Vagina (tissue), 2 donors: ENCODE measurements around the gene CRNKL1. TPM values are rescaled to one million over a fixed set of nuclear protein-coding genes. Genes with fewer than 3 reads are reported as not detected.

Experiments used
- DNase-seq, 2 donors: peaks; one replicate each; pipeline ENCODE4 v3.0.0-alpha.2; 2017; ENCODE audit errors: extremely low spot score in 2 of 2
- H3K27ac ChIP-seq: fragments of 200-600 bp; sonication (generic); one replicate; pipeline ENCODE4 v1.5.1; 2019
- H3K27me3 ChIP-seq: fragments of 200-600 bp; sonication (generic); one replicate; pipeline ENCODE4 v1.5.1; 2019
- H3K36me3 ChIP-seq, 2 donors: fragments of 200-600 bp; sonication (generic); one replicate each; pipeline ENCODE4 v1.5.1; 2017 to 2019
- H3K4me1 ChIP-seq: fragments of 200-600 bp; sonication (generic); one replicate; pipeline ENCODE4 v1.5.1; 2019
- H3K4me3 ChIP-seq, 2 donors: fragments of 200-600 bp; sonication (generic); 1 replicate in 1 of 2; 2 replicates in 1 of 2; pipeline ENCODE4 v1.5.1; 2016 to 2019
- H3K9me3 ChIP-seq: fragments of 200-600 bp; sonication (generic); one replicate; pipeline ENCODE4 v1.5.1; 2019
- CTCF ChIP-seq, 3 experiments: fragments of 450-650 bp in 2 of 3; fragments of 200-600 bp in 1 of 3; sonication (generic) in 1 of 3; IDR thresholded peaks; one replicate each; pipeline ENCODE4 v1.5.1; 2017 to 2019; ENCODE audit warnings: antibody characterized with exemption in 3 of 3, mild to moderate bottlenecking in 2 of 3, moderate library complexity in 2 of 3
- POLR2A ChIP-seq, 2 donors: fragments of 450-650 bp; IDR thresholded peaks; one replicate each; pipeline ENCODE4 v1.6.1; 2017; ENCODE audit warnings: antibody characterized with exemption in 2 of 2, mild to moderate bottlenecking in 2 of 2, moderate library complexity in 2 of 2
- POLR2AphosphoS5 ChIP-seq, 2 donors: sonication (generic); formaldehyde crosslinking; IDR thresholded peaks; one replicate each; pipeline ENCODE4 v1.9.0; 2017; ENCODE audit warnings: antibody characterized with exemption in 2 of 2, mild to moderate bottlenecking in 2 of 2, low read depth in 1 of 2; ENCODE audit not compliant: insufficient read depth in 1 of 2
- intact Hi-C: fragments of 100-400 bp; cut with DNase I; formaldehyde crosslinking; loops from one replicate; pipeline ENCODE4 v1.15.1; 2023
- total RNA-seq: library from RNA; depleted of rRNA; stranded (reverse); fragments of >200 nt; gene quantifications from one replicate; pipeline ENCODE4 v1.2.3, GENCODE V29; 2016

The CRNKL1 gene
- total RNA-seq, 1 donor from 2014 or later, result 15.2 TPM

GRCh38 chr20:20076297-20077065 is 24.2 kb upstream of the CRNKL1 start:
- Histone ChIP-seq H3K27me3 (no peaks in the 10 kb centered on the region), H3K4me3 (no peak overlapping the region), H3K4me1 (no peaks in the 10 kb centered on the region), H3K9me3 (no peaks in the 10 kb centered on the region), H3K27ac (no peak overlapping the region), H3K36me3 (no peaks in the 10 kb centered on the region)
- intact Hi-C loops, result no loop called here
- TF ChIP-seq POLR2A (IDR thresholded peaks at IDR 0.05) (no peak), CTCF (IDR thresholded peaks at IDR 0.05) (no peak)
- no peak for DNase-seq

- H3K27ac ChIP-seq, result no peak overlapping the region
- H3K4me3 ChIP-seq, result no peak overlapping the region
- no peaks in the 10 kb centered on the region for H3K4me1 ChIP-seq
- DNase-seq, result no peak
- intact Hi-C loops, result no loop called here
- no peaks in the 10 kb centered on the region for H3K36me3 ChIP-seq
- no peaks in the 10 kb centered on the region for H3K9me3 ChIP-seq
- no peaks in the 10 kb centered on the region for H3K27me3 ChIP-seq
- TF ChIP-seq POLR2AphosphoS5 (IDR thresholded peaks at IDR 0.05; ENCODE audit: insufficient read depth in 1 of 2, low read depth in 1 of 2) (no peak), CTCF (IDR thresholded peaks at IDR 0.05) (no peak), POLR2A (IDR thresholded peaks at IDR 0.05) (no peak)
These were observed 22.8 kb upstream of the CRNKL1 start for GRCh38 chr20:20075032-20075431.

GRCh38 chr20:20073801-20074371 is 21.6 kb upstream of the CRNKL1 start:
- H3K4me1 ChIP-seq, result no peaks in the 10 kb centered on the region
- no peaks in the 10 kb centered on the region for H3K27me3 ChIP-seq
- no peak for TF ChIP-seq POLR2AphosphoS5 (IDR thresholded peaks at IDR 0.05; ENCODE audit: insufficient read depth in 1 of 2, low read depth in 1 of 2)
- no peak for TF ChIP-seq CTCF (IDR thresholded peaks at IDR 0.05)
- no peak for TF ChIP-seq POLR2A (IDR thresholded peaks at IDR 0.05)
- DNase-seq, result no peak
- no peaks in the 10 kb centered on the region for H3K9me3 ChIP-seq
- no peaks in the 10 kb centered on the region for H3K36me3 ChIP-seq
- no peak overlapping the region for H3K27ac ChIP-seq
- intact Hi-C loops, result no loop called here
- no peak overlapping the region for H3K4me3 ChIP-seq

- H3K27me3 ChIP-seq, result no peaks in the 10 kb centered on the region
- intact Hi-C loops, result no loop called here
- no peak for TF ChIP-seq POLR2A (IDR thresholded peaks at IDR 0.05)
- no peak for TF ChIP-seq POLR2AphosphoS5 (IDR thresholded peaks at IDR 0.05; ENCODE audit: insufficient read depth in 1 of 2, low read depth in 1 of 2)
- TF ChIP-seq CTCF (IDR thresholded peaks at IDR 0.05), result no peak
- no peak for DNase-seq
- H3K27ac ChIP-seq, result no peak overlapping the region
- no peaks in the 10 kb centered on the region for H3K4me1 ChIP-seq
- no peaks in the 10 kb centered on the region for H3K9me3 ChIP-seq
- H3K4me3 ChIP-seq, result no peak overlapping the region
- no peaks in the 10 kb centered on the region for H3K36me3 ChIP-seq
These were observed 18.8 kb upstream of the CRNKL1 start for GRCh38 chr20:20070871-20071726.
